ENCODE measurements around the gene TBC1D22A.

The TBC1D22A gene

GRCh38 chr22:46830841-46831240 lies 68.4 kb downstream of the TBC1D22A start:
- DNase-seq (ENCODE audit: low read depth) = no peak
- TF ChIP-seq CTCF (IDR thresholded peaks at IDR 0.05; ENCODE audit: control insufficient read depth, extremely low read depth, insufficient read depth) = no peak
- H3K4me3 ChIP-seq (ENCODE audit: low read depth, low read length) = no peak overlapping the region

DNA sequence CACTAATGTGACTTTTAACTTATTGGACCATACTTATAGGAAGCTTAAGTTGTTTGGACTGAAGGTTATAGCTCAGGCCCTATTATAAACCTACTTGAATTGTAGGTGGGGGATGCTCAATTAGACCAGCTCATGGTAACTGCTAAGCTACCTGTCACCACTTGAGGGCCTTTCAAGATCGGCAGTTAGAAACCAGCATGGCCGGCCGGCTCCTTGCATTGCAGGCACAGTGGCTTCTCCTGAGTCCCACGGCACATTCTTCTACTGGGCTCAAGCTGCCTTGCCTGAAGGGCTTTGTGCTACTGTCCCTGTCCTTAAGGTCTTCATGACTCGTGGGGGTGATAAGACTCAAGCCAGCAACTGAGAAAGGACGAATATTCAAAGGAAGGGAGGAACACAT lies 70.8 kb downstream of the TBC1D22A start:
- no peak for DNase-seq (ENCODE audit: low read depth)
- TF ChIP-seq CTCF (IDR thresholded peaks at IDR 0.05; ENCODE audit: control insufficient read depth, extremely low read depth, insufficient read depth) = peak; percentile 56
- H3K4me3 ChIP-seq (ENCODE audit: low read depth, low read length) = no peak overlapping the region

GRCh38 chr22:46834021-46834737 lies 71.7 kb downstream of the TBC1D22A start:
- no peak overlapping the region for H3K4me3 ChIP-seq (ENCODE audit: low read depth, low read length)
- TF ChIP-seq CTCF (IDR thresholded peaks at IDR 0.05; ENCODE audit: control insufficient read depth, extremely low read depth, insufficient read depth) = no peak
- DNase-seq (ENCODE audit: low read depth) = no peak

GRCh38 chr22:46835288-46835687 lies 72.8 kb downstream of the TBC1D22A start:
- no peak for DNase-seq (ENCODE audit: low read depth)
- no peak overlapping the region for H3K4me3 ChIP-seq (ENCODE audit: low read depth, low read length)
- TF ChIP-seq CTCF (IDR thresholded peaks at IDR 0.05; ENCODE audit: control insufficient read depth, extremely low read depth, insufficient read depth) = no peak

DNA sequence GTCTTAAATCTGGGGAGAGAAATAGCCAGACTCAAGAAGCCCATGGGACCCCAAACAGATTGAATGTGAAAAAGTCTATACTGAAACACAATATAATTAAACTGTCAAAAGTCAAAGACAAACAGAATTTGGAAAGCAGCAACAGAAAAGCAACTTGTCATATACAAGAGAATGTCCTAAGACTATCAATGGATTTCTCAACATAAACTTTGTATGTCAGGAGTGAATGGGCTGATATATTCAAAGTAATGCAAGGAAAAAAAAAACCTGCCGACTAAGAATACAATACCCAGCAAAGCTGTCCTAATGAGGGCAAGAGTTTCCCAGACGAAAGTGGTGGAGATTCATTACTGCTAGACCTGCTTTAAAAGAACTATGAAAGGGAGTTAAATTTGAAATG lies 73.2 kb downstream of the TBC1D22A start:
- DNase-seq (ENCODE audit: low read depth) = no peak
- no peak overlapping the region for H3K4me3 ChIP-seq (ENCODE audit: low read depth, low read length)
- TF ChIP-seq CTCF (IDR thresholded peaks at IDR 0.05; ENCODE audit: control insufficient read depth, extremely low read depth, insufficient read depth) = no peak

DNA sequence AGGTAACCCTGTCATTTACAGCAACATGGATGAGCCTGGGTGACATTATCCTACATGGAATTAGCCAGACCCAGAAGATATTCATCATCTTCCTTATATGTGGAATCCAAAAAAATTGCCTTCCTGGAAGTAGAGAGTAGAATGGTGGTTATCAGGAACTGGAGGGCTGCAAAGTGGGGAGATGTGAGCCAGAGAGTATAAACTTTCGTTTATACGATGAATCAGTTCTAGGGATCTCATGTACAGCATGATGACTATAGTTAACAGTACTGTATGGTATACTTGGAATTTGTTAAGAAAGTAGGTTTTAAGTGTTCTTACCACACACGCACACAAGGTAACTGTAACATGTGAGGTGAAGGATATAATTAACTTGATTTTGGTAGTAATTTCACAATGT lies 79.1 kb downstream of the TBC1D22A start:
- TF ChIP-seq CTCF (IDR thresholded peaks at IDR 0.05; ENCODE audit: control insufficient read depth, extremely low read depth, insufficient read depth) = no peak
- H3K4me3 ChIP-seq (ENCODE audit: low read depth, low read length) = no peak overlapping the region
- no peak for DNase-seq (ENCODE audit: low read depth)

DNA sequence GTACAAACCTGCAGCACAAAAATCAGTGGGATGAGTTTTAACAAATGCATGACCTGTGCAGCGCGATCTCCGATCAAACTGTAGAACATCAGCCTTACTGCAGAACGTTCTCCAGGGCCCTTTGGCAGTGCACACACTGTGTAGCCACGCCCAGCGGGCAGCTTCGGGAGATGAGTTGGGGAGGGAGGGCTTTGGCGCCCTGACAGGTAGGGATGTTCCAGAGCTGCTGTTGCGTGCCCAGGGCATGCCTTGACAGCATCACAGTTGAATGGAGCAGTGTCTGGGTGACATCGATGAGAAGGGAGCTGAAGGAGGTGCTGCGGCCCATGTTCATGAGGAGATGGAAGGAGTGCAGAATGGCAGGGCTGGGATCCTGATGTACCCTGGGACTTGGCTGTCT lies 80.2 kb downstream of the TBC1D22A start:
- TF ChIP-seq CTCF (IDR thresholded peaks at IDR 0.05; ENCODE audit: control insufficient read depth, extremely low read depth, insufficient read depth) = no peak
- no peak overlapping the region for H3K4me3 ChIP-seq (ENCODE audit: low read depth, low read length)
- DNase-seq (ENCODE audit: low read depth) = peak; percentile 18
